ENCODE results near the gene XAGE1B.
"Not testable (repeated sequence)": the region's sequence is repeated elsewhere in the genome, so short reads cannot be mapped to it uniquely, and the experiment has no call there.

The XAGE1B gene, protein sequence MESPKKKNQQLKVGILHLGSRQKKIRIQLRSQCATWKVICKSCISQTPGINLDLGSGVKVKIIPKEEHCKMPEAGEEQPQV

DNA sequence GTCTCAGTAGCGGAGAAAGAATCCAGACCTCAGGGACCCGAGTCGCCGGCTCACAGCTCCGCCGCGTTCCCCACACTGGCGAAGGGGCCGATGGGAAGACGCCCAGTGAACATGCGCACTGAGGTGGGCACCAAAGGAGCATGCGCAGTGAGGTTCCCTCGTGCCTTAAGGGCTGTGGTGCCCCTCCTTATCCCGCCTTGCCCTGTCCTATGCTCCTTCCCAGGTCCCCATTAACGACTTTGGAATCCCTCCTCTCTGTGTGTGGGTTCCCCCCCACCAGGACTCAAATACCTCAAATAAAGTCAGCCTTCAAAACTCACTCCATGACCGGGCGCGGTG lies at the start of gene XAGE1B:
Gene XAGE1B, minus strand, starts transcription at position 77 of the 339 bp plus-strand sequence. CDS start 1,536 bp downstream, outside the sequence.
- not testable (repeated sequence) for DNase-seq

DNA sequence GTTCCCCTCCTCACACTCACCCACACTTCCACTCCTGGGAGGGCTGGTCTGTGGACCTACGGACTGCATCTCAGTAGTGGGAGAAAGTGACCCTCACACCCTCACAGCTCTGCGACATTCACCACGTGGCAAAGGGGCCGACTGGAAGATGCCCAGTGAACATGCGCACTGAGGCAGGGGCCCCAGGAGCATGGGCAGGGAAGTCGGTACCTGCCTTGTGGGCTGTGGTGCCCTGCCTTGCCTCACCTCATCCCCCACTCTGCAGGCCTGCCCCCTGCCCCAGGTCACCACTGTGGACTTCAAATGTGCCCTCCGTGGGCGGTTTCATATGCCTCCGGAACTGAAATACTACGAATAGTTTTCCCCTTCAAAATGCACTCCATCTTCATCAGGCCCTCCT lies 46.2 kb upstream of the XAGE1B start:
- no peak for DNase-seq

DNA sequence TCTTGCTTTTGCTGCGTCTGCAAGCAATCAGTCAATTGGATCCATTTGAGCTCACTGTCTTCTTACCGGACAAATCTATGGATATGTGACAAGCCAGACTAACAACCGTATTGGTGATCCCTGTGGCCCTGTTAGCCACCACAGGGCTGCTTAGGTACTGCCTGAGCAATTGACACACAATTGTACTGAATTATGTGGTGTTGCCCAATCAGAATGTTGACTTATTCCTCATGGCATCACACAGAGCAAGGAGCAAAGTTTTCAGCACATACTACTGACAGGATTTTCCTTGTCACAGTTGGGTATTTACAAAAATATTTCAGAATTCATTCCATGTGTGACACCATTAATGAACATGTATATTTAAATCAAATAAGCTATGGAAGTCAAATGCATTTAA lies 41.3 kb upstream of the XAGE1B start:
- no peak for DNase-seq

DNA sequence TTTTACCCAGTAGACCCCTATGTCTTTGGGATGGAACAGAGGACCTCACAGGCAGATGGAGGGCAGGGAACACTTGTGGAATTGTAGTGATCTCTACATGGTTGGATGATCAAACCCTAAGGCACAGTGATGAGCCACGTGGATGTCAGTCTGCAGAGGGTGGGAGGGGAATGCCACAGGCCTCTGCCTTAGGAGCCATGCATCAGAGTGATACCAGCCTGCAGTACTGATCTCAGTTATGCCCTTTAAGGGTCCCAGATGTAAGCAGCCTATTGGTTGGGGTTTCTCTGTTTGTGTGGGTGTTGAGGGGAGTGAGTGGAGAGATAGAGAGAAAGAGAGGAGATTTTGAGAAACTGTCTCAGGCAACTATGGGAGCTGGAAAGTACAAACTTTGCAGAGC lies 39.9 kb upstream of the XAGE1B start:
- no peak for DNase-seq

DNA sequence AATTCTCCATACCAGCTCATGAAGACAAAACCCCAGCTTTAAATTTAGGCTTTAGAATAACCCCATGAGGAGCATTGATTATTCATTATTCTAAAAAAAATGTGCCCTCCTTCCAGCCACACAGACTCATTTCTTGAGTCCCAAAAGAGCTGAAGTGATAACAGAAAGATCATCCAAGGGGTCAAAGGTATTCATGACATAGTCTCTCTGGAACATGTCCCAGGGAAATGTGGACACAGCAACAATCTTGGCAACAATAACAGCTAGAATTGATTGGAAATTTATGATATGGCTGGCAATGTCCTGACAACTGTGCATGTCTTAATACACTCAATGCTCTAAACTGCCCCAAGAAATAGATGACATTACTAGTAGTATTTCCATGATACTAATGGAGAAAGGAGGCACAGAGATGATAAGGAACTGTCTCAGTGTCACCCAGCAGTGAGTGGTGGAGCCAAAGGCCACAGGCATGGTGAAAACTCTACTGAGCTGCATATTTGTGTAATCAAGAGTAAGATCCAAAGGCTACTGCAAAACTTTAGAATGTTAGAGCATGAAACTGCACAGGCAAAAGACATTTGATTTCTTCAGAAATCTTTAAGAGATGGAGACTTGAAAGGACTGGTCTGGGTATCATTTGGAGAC lies 37.3 kb upstream of the XAGE1B start:
- no peak for DNase-seq

DNA sequence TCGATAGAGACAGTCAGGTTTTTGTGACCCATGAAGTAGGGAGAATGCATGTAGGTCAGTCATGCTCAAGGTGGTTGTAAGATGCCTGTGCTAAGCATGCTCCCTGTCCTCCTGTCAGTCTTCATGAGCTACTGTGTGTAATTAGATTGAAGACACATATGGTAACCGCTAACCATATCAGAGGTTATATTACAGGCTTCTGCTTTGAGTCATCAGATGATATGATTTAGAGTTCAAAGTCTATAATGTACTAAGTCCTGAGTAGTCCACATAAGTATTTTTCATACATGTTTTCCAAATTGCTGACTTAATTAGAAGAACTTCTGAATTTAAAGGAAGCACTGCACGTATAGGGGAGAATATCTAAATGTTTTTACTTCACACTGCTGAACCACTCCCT lies 31.9 kb upstream of the XAGE1B start:
- DNase-seq: not testable (repeated sequence)

DNA sequence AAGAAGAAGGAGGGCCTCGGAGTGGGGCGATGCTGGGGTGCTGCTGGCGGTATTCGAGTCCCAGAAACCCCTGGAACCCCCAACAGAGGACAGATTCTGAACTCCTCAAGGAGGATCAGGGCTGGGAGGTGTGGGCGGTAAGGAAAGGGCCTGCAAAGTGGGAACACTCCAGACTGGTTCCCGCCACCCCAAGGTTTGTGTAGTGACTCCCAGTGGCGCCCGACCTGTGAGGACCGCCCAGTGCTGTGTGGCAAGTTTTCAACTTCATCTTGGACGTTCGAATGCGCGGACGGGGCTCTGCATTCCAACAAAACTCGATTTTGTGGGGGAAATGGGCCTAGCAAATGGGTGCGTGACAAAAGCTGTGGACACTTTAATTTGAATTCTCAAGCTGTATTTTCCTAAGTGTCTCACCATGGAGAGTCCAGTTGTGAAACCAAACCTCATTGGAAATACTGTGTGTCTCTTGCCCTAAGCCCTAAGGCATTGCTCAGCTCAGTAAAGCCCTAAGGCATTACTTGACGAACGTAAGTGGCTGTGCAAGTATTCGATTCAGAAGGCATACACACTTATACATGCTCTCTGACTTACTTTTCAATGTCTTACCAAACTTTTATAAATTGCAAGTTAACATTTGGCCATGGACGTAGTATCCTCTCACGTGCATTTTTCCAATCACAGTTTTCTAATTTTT lies 27.4 kb upstream of the XAGE1B start:
- no peak for DNase-seq

DNA sequence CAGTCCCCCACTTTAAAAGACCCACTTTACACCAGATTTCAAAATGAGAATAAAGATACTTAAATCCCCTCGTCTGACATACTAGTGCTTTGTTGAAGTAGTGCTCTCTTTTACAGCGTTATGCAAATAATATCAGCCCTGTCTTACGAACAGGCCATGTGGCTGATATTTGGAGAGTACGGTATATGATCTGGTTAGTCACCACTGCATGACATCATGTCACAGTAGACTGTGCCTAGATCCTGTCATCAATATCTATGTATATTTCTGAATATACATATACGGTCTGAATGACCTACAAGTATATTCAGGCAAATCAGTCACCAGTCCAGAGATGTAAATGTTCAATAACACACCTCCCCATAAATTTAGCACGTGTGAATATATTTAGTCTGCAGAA lies 25.4 kb upstream of the XAGE1B start:
- no peak for DNase-seq

DNA sequence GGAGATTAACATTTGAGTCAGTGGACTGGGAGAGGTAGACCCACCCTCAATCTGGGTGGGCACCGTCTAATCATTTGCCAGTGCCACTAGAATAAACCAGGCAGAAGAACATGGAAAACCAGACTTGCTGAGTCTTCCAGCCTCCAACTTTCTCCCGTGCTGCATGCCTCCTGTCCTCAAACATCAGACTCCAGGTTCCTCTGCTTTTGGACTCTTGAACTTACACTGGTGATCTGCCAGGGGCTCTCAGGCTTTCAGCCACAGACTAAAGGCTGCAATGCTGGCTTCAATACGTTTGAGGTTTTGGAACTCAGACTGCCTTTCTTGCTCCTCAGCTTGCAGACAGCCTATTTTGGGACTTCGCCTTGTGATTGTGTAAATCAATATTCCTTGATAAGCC lies 24.2 kb upstream of the XAGE1B start:
- DNase-seq: not testable (repeated sequence)

DNA sequence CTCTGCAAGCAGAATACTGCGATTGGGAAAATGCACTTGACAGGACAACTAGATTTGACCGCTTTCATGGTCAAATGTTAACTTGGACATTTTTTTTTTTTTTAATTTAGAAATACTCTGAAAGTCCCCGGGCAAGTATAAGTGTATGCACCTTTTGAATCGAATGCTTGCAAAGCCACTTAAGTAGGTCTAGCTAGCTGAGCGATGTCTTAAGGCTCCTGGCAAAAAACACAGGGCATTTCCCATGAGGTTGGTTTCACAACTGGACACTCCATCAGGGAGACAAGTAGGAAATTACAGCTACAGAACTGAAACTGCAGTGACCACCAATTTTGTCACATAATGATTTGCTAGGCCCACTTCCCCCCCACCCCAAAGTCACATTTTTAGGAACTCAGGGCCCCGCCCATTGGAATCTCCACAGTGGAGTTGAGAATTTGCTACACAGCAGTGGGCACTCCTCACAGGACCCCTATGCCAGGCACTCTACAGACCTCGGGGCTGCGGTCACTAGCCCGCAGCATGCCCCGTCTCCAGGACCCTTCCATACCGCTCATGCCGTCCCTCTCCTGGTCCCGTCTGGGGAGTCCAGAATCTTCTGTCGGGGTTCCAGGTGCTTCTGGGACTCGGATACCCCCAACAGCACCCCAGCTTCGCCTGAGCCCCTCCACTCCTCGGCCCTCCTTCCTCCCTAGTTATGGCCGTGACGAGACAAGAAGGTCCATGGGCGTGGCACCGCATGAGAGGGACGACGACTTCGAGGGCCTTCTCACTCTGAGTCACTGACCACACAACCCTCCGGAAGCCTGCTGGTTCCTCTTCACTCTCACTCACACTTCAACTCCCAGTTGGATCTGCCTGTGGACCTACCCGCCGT lies 515 bp downstream of the XAGE1B start:
- DNase-seq: not testable (repeated sequence)

DNA sequence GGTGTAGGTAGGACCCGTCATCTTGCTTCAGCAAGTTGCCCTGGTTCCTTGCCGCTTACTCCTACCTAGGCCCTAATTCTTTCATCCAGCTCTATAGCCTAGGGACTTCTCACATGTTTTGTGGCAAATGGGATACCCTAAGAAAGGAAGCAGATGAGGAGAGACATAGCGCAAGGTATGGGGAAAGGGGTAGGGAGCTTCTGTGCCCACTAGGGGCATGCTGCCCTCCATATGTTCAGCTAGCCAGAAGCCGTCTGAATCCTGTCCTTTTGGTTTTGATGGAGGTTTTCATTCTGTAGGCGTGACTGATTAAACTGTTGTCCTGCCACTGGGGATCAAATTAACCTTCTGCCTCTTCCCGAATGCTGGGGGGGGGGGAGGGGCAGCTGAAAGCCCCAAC lies 5.7 kb downstream of the XAGE1B start:
- not testable (repeated sequence) for DNase-seq

DNA sequence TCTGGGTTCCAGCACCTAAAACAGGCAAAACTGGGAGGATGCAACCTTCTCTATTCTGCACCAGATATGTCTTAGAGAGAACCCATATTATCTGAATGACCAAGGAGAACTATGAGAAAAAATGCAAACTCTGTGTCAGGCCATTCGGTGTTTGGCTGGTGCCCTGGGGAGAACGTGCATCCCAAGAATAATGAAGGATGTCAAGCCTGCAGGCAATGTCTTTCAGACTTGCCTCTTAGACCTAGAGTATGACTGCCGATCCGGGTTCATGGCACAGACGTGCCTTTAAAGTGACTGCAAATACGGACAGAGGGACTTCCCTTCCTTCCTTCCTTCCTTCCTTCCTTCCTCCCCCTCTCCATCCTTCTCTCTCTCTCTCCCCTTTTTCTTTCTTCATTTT lies 6.9 kb downstream of the XAGE1B start:
- no peak for DNase-seq

DNA sequence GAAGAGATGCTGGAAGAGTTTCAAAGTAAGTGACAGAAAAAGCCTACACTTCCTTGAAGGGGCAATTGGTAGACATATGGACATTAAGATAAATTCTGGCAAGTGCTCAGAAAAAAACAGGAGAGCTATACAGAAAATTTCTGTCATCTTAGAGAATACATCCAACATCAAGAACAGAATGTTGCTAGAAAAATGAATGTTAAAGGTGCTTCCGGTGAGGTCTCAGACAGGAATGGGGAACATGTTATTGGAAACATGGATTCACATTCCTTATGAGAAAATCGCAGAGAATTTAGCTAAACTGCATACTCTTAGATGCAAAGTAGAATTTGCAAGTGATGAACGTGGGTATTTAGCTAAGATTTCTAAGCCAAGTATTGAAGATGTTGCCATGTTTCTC lies 9.5 kb downstream of the XAGE1B start:
- no peak for DNase-seq

DNA sequence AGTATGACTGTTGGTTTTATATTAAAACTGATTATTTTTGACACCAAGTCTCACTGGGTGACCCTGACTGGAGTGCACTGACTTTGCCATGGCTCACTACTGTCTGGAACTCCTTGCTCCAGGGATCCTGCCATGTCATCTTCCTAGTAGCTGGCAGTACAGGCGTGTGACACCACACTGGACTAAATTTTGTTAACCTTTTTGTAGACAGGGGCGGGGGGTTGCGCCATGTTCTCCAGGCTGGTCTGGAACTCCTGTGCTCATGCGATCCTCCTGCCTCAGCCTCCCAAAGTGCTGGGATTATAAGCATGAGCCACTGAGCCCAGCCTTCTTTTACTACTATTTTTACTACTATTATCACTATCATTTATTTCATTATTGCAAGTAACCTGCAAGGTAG lies 12.3 kb downstream of the XAGE1B start:
- no peak for DNase-seq

DNA sequence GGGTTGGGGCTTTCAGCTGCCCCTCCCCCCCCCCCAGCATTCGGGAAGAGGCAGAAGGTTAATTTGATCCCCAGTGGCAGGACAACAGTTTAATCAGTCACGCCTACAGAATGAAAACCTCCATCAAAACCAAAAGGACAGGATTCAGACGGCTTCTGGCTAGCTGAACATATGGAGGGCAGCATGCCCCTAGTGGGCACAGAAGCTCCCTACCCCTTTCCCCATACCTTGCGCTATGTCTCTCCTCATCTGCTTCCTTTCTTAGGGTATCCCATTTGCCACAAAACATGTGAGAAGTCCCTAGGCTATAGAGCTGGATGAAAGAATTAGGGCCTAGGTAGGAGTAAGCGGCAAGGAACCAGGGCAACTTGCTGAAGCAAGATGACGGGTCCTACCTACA lies 15.5 kb downstream of the XAGE1B start:
- DNase-seq: not testable (repeated sequence)

DNA sequence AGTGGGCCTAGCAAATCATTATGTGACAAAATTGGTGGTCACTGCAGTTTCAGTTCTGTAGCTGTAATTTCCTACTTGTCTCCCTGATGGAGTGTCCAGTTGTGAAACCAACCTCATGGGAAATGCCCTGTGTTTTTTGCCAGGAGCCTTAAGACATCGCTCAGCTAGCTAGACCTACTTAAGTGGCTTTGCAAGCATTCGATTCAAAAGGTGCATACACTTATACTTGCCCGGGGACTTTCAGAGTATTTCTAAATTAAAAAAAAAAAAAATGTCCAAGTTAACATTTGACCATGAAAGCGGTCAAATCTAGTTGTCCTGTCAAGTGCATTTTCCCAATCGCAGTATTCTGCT lies 20.5 kb downstream of the XAGE1B start:
- DNase-seq: not testable (repeated sequence)

DNA sequence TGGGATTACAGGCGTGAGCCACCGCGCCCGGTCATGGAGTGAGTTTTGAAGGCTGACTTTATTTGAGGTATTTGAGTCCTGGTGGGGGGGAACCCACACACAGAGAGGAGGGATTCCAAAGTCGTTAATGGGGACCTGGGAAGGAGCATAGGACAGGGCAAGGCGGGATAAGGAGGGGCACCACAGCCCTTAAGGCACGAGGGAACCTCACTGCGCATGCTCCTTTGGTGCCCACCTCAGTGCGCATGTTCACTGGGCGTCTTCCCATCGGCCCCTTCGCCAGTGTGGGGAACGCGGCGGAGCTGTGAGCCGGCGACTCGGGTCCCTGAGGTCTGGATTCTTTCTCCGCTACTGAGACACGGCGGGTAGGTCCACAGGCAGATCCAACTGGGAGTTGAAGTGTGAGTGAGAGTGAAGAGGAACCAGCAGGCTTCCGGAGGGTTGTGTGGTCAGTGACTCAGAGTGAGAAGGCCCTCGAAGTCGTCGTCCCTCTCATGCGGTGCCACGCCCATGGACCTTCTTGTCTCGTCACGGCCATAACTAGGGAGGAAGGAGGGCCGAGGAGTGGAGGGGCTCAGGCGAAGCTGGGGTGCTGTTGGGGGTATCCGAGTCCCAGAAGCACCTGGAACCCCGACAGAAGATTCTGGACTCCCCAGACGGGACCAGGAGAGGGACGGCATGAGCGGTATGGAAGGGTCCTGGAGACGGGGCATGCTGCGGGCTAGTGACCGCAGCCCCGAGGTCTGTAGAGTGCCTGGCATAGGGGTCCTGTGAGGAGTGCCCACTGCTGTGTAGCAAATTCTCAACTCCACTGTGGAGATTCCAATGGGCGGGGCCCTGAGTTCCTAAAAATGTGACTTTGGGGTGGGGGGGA lies 21.1 kb downstream of the XAGE1B start, which contains the start of gene XAGE1A:
Gene XAGE1A, plus strand, starts transcription at position 264 of the 874 bp plus-strand sequence. CDS start 1,554 bp downstream, outside the sequence.
- DNase-seq: not testable (repeated sequence)

DNA sequence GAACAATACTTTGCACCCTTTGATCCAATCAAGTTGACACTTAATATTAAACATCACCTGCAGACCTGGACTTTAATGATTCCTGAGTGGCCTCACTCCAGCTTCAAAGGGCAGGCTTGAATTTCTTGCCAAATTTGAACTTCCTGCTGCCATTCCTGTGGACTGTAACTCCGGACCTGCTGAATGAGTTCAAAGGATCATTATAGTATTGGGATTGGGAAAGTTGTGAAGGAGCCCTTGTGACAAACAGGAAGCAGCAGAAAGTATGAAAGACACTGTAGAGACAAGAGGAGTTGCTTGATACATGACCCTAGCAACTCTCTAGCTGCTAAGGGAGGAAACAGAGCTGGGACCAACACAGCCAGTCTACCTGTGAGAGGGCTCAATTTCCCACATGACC lies 45.6 kb downstream of the XAGE1B start:
- not testable (repeated sequence) for DNase-seq
